NCI-H526 (cell line): ENCODE data around the gene AURKB.
"Not testable (repeated sequence)": the region's sequence is repeated elsewhere in the genome, so short reads cannot be mapped to it uniquely, and the experiment has no call there.

ENCODE experiments used
- DNase-seq, 2 experiments: peaks; one replicate each; lab custom pipeline; 2025; lab: John Stamatoyannopoulos, UW

AURKB gene

DNA sequence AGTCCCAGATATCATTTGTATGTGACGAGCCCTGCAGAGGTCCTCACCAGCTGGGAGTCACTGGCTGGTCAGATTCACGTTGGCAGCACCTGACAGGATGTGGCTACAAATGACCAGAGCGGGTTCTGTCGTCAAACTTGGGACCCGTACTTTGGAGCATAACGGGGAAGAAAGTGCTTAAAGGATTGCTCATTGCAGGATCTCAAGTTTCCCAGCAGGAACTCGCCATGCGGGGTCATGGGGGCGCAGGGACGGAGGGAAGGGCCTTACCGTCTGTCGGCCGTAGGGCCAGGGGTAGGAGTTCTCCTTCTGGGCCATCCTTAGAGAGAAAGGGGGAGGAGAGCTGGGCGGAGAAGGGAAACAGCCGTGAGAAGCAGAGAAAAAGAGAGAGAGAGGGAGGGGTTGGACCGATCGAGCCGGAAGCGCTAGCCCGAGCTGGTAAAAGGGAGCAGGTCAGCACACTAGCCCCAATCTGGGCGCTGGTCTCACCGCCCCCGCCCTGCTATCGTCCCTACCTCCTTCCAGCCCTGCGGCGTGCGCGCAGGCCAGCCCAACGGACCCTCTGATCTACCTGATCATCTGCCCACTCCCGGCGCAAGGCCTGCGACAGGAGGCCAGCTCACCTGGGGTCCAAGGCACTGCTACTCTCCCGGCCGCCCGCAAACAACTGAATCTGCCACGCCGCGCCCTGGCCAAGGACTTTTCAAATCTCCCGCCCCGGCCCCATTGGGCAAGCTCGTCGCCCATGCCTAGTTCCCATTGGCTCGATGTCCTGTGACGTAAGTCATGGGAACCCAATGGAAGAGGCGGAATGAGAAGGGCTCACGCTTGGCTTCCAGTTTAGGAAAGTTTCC is at the start of gene AURKB:
AURKB (minus strand) TSS at position 669 of the 854 bp plus-strand sequence; CDS start at position 318, 351 bp downstream.
- DNase-seq, result peak; percentile 85 to 93

GRCh38 chr17:8257801-8258200 is 47.4 kb upstream of the AURKB start:
- DNase-seq, result no peak

- DNase-seq, result no peak
Measured at GRCh38 chr17:8256691-8257090, 46.3 kb upstream of the AURKB start.

DNA sequence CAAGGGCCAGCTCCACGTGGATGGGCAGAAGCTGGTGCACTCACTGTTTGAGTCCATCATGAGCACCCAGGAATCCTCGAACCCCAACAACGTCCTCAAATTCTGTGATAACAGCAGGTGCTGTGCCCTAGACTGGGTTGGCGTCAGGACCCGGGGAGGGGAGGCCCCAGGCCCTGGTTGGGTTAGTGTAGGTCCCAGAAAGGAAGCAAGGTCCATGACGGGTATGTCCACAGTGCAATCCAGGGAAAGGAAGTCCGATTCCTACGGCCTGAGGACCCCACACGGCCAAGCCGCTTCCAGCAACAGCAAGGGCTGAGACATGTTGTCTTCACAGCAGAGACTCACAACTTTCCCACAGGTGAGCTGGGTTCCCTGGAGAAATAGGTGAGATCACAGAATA is 45.9 kb upstream of the AURKB start:
- no peak for DNase-seq

GRCh38 chr17:8255499-8255898 is 45.1 kb upstream of the AURKB start:
- no peak for DNase-seq

GRCh38 chr17:8254881-8255280 is 44.5 kb upstream of the AURKB start:
- DNase-seq, result no peak

DNA sequence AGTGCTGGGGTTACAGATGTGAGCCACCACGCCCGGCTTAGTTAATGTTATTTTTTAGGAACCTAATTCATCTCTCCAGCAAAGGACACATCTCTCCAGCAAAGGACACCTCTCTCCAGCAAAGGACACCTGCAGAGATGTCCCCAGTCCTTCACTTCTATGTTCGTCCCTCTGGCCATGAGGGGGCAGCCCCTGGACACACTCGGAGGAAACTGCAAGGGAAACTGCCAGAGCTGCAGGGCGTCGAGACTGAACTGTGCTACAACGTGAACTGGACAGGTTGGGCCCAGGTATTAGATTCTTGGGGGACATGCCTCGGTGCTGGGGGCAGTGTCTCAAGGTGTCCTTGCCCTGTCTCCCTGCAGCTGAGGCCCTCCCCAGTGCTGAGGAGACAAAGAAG is 43.4 kb upstream of the AURKB start:
- DNase-seq, result peak in 1 of 2 experiments; percentile 9

GRCh38 chr17:8251411-8251810 is 41.0 kb upstream of the AURKB start:
- not testable (repeated sequence) for DNase-seq

GRCh38 chr17:8249621-8250500 is 39.5 kb upstream of the AURKB start:
- DNase-seq, result no peak

DNA sequence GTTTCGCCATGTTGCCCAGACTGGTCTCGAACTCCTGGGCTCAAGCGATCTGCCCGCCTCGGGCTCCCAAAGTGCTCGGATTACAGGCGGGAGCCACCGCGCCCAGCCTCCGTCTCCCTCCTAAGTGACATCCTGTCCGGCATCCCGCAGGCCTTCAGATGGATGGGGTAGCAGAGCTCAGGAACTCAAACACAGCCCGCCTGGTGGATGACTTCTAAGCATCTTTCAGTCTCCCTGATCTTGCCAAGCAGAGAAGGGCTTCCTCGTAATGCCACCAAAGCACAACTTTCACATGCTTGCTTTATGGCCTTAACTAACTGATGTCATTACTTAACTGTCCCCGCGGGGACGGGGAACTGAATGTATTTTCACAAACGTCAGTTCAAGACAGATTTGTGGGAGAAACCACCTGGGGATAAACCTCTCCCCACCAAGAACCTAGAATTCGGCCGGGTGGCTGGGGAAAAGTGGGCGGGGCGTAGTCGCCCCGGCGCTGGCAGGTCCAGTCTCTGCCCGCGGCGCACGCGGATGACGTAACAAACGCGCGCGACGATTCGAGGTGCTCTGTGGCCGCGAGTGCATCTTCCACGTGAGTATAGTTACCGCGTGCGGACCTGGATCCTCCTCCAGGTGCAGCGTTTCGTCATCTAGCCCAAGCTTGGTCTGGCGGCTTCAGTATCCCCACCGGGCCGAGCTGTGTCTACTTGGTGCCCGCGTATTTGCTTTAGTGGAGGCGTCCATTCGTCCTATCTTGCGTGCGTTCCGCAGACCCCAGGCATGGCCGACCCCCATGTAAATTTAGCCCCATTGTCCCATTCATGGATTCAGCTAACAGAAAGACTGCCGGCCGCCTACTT is 38.6 kb upstream of the AURKB start, which contains the start of gene PFAS:
PFAS (plus strand) TSS at position 539 of the 857 bp plus-strand sequence. CDS start 4,649 bp downstream, outside the sequence.
- DNase-seq, result peak; percentile 80 to 92

- no peak for DNase-seq
Measured at GRCh38 chr17:8244768-8245167, 34.4 kb upstream of the AURKB start.

DNA sequence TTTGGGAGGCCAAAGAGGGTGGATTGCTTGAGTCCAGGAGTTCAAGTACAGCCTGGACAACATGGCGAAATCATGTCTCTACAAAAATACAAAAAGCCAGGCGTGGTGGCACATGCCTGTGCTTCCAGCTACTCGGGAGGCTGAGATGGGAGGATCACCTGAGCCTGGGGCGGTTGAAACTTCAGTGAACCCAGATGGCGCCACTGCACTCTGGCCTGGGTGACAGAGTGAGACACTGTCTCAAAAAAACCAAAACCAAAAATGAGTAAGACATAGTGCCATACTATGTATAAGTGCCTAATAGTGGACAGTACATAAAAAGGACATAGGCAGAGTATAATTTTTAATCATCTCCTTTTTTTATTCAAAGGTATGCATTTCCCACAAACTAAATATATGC is 33.5 kb upstream of the AURKB start:
- DNase-seq, result no peak

- no peak for DNase-seq
Measured at GRCh38 chr17:8237886-8238285, 27.5 kb upstream of the AURKB start.

- no peak for DNase-seq
Measured at GRCh38 chr17:8237175-8237574, 26.8 kb upstream of the AURKB start.

DNA sequence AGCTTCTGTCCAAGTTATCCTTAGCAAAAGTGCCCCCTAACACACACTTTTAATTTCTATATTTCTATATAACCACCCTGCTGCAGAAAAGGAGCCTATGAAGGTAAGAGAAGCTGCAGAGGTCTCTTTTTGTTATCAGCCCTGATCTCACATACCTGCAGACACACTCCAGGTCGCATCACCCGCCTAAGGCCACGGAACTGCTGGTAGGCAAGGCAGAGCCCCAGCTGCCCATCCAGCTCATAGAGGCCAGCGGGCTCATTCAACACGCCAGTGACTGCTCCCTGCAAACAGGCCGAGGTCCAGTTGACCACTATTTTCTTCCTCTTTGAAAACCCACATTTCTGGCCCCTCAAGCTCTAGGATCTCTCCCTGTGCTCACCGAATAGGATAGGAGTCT is 25.3 kb upstream of the AURKB start:
- DNase-seq, result no peak

DNA sequence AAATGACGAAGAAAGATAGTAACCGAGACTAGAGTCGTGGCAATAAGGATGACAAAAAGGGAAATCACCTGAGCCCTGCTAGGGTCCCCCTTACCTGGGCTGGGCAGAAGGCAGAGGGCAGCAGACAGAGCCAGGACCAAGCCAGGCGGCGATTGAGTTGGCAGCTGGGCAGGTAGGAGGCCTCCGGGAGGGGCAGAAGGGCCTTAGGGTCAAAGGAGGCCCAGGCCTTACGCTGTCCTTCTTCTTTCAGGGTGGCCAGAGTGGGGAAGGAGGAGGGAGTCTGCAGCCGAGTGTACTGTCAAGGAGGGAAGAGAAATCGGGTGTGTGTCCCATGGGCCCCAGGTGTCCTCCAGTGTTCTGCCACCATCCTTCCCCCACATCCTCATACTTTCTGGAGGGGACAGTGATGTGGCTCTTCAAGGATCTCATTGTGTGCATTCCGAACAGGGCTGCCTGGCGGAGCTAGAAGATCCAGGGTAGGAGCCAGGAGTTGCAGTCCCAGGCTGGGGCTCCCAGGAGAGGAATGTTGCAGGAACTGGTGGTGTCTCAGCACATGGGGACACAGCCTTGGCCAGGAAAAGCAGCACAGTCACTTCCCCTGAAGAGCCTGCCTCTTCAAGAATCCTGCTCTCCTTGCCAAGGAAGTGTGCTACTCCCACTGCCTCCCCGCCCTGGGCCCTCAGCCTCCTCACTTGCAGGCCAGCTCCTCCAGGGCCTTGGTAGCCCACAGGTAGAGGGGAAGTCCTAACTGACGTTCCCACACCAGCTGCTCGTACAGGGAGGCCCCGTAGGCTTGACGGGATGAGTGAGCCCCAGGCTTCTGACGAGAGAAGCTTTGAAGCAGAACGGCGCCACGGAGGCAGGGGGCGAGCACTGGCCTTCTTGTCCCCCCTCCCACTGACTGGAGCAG is 24.2 kb upstream of the AURKB start:
- no peak for DNase-seq

DNA sequence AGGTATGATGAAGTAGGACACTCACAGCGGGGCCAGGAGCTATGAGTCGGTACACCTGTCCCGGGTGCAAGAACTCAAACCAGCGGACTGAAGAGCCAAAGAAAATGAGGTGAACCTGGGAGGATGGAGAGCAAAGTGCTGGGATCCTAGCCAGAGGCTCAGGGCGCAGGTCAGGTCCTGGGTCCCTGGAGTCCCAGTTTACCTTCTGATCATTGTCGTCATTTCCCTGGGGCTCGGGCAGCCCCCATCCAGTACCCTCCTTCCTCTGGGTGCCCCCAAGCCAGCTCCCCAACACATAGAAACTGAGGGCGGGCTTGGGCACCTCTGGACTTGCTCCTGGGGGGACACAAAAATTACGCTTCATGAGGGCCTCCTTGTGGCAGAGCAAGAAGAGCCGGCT is 21.3 kb upstream of the AURKB start:
- no peak for DNase-seq

GRCh38 chr17:8227238-8227581 is 16.8 kb upstream of the AURKB start:
- DNase-seq, result no peak

GRCh38 chr17:8226536-8227237 is 16.3 kb upstream of the AURKB start:
- peak; percentile 74 to 82 for DNase-seq
